Measurements from ENCODE around the gene UNC5C. TPM values are rescaled to one million over a fixed set of nuclear protein-coding genes. Genes with fewer than 3 reads are reported as not detected.

Gene UNC5C
- total RNA-seq, 2 experiments from 2014 or later: not detected

GRCh38 chr4:95540227-95540626 lies 8.5 kb downstream of the UNC5C start:
- no peaks in the 10 kb centered on the region for H3K36me3 Mint-ChIP-seq (ENCODE audit: low read depth)
- POLR2A ChIA-PET: no interaction called here

GRCh38 chr4:95539106-95539505 lies 9.7 kb downstream of the UNC5C start:
- Mint-ChIP-seq H3K4me3 (no peak overlapping the region), H3K4me1 (ENCODE audit: low read depth) (no peaks in the 10 kb centered on the region), H3K27me3 (peaks cover 6% of the 10 kb centered on the region), H3K9me3 (no peaks in the 10 kb centered on the region), H3K27ac (no peak overlapping the region), H3K36me3 (ENCODE audit: low read depth) (no peaks in the 10 kb centered on the region)
- Histone ChIP-seq H3K4me1 (ENCODE audit: insufficient read depth, low read length) (no peaks in the 10 kb centered on the region), H3K4me3 (ENCODE audit: low read length) (no peak overlapping the region), H3K27me3 (ENCODE audit: control insufficient read depth in 1 of 2, insufficient read depth in 2 of 2, low read length in 2 of 2) (peaks cover 0 to 4% of the 10 kb centered on the region in 2 experiments), H3K36me3 (ENCODE audit: insufficient read depth, low read length) (no peaks in the 10 kb centered on the region), H3K27ac (ENCODE audit: low read depth in 1 of 2, low read length in 2 of 2) (no peak overlapping the region), H3K9me3 (ENCODE audit: control insufficient read depth in 1 of 2, insufficient read depth in 1 of 2, low read length in 2 of 2) (no peaks in the 10 kb centered on the region)
- CTCF ChIA-PET: no interaction called here
- ATAC-seq (ENCODE audit: poor library complexity) (no peak), DNase-seq (no peak)
- intact Hi-C loops (cut with DNase I, micrococcal nuclease): no loop called here
- no peak for TF ChIP-seq CTCF (IDR thresholded peaks at IDR 0.05)
- POLR2A ChIA-PET: no interaction called here

More at GRCh38 chr4:95540227-95540626, 8.5 kb downstream of the UNC5C start:
- DNase-seq (no peak), ATAC-seq (ENCODE audit: poor library complexity) (no peak)
- CTCF ChIA-PET: no interaction called here
- Mint-ChIP-seq H3K27ac (no peak overlapping the region), H3K27me3 (peaks cover 15% of the 10 kb centered on the region), H3K4me3 (no peak overlapping the region), H3K4me1 (ENCODE audit: low read depth) (no peaks in the 10 kb centered on the region), H3K9me3 (no peaks in the 10 kb centered on the region)
- H3K27ac ChIP-seq (ENCODE audit: low read depth in 1 of 2, low read length in 2 of 2): no peak overlapping the region
- H3K9me3 ChIP-seq (ENCODE audit: control insufficient read depth in 1 of 2, insufficient read depth in 1 of 2, low read length in 2 of 2): no peaks in the 10 kb centered on the region
- no peak for TF ChIP-seq CTCF (IDR thresholded peaks at IDR 0.05)
- no peaks in the 10 kb centered on the region for H3K36me3 ChIP-seq (ENCODE audit: insufficient read depth, low read length)
- no peak overlapping the region for H3K4me3 ChIP-seq (ENCODE audit: low read length)
- peaks cover 0 to 4% of the 10 kb centered on the region in 2 experiments for H3K27me3 ChIP-seq (ENCODE audit: control insufficient read depth in 1 of 2, insufficient read depth in 2 of 2, low read length in 2 of 2)
- intact Hi-C loops (cut with DNase I, micrococcal nuclease): no loop called here
- H3K4me1 ChIP-seq (ENCODE audit: insufficient read depth, low read length): no peaks in the 10 kb centered on the region

GRCh38 chr4:95537863-95538488 lies 10.8 kb downstream of the UNC5C start:
- Mint-ChIP-seq H3K4me1 (ENCODE audit: low read depth) (no peaks in the 10 kb centered on the region), H3K36me3 (ENCODE audit: low read depth) (no peaks in the 10 kb centered on the region), H3K4me3 (no peak overlapping the region), H3K27ac (no peak overlapping the region), H3K27me3 (no peaks in the 10 kb centered on the region), H3K9me3 (no peaks in the 10 kb centered on the region)
- POLR2A ChIA-PET: no interaction called here
- ATAC-seq (ENCODE audit: poor library complexity): no peak
- no peak overlapping the region for H3K27ac ChIP-seq (ENCODE audit: low read depth in 1 of 2, low read length in 2 of 2)
- intact Hi-C loops (cut with DNase I, micrococcal nuclease): no loop called here
- peaks cover 0 to 4% of the 10 kb centered on the region in 2 experiments for H3K27me3 ChIP-seq (ENCODE audit: control insufficient read depth in 1 of 2, insufficient read depth in 2 of 2, low read length in 2 of 2)
- H3K9me3 ChIP-seq (ENCODE audit: control insufficient read depth in 1 of 2, insufficient read depth in 1 of 2, low read length in 2 of 2): no peaks in the 10 kb centered on the region
- no peak overlapping the region for H3K4me3 ChIP-seq (ENCODE audit: low read length)
- no peaks in the 10 kb centered on the region for H3K36me3 ChIP-seq (ENCODE audit: insufficient read depth, low read length)
- DNase-seq: no peak
- H3K4me1 ChIP-seq (ENCODE audit: insufficient read depth, low read length): no peaks in the 10 kb centered on the region
- CTCF ChIA-PET: no interaction called here
- TF ChIP-seq CTCF (IDR thresholded peaks at IDR 0.05): no peak
